Epithelial cell of umbilical artery (primary cell): ENCODE measurements around the gene ETS2. TPM values are rescaled to one million over a fixed set of nuclear protein-coding genes. Genes with fewer than 3 reads are reported as not detected.

ENCODE experiments used
- total RNA-seq: library from RNA; depleted of rRNA; stranded (reverse); fragments of >200 nt; gene quantifications from 2 replicates; pipeline ENCODE4 v1.2.3, GENCODE V29; 2014

ETS2 gene
- total RNA-seq = 13.6 and 34.5 TPM in 2 replicates

DNA sequence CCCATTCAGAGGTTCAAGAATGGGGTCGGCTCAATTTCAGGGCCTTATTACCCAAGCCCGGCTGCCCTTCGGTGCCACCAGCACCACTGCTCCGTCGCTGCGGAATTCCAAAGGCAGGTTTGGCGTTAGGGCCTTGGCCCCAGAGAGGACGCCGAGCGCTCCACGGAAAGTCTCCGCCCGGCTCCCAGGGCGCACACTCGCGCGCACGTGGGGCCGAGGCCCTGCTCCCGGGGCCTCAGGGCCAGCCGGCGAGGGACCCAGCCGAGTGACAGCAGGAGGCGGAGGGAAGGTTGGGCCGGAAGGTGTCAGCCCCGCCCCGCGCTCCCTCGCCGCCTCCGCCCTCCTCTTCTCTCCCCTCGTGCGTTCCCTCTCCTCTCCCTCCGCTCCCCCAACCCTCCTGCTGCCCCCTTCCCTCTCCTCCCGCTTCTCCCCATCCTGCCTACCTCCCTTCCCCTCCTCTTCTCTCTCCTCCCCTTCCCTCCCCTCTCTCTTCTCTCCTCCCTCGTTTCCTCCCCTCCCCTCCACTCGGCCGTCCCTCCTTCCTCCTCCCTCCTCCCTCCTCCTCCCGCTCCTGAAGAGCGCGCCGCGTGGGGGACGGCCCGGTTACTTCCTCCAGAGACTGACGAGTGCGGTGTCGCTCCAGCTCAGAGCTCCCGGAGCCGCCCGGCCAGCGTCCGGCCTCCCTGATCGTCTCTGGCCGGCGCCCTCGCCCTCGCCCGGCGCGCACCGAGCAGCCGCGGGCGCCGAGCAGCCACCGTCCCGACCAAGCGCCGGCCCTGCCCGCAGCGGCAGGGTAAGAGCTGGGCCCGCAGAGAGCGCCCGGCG lies at the start of gene ETS2:
TSS of gene ETS2 (plus strand) at position 602 of the 825 bp plus-strand sequence. CDS start 4,106 bp downstream, outside the sequence.

